Epithelial cell of proximal tubule (primary cell): ENCODE results near the gene EIF2B5. TPM values are rescaled to one million over a fixed set of nuclear protein-coding genes. Genes with fewer than 3 reads are reported as not detected.

Experiments used
- DNase-seq: peaks from one replicate; pipeline ENCODE4 v3.0.0-alpha.2; 2011; ENCODE audit warnings: low read depth
- H3K4me3 ChIP-seq: 2 replicates; pipeline ENCODE4 v1.5.1; 2011; ENCODE audit warnings: low read depth, mild to moderate bottlenecking, low read length
- CTCF ChIP-seq: conservative IDR thresholded peaks from 2 replicates; pipeline ENCODE4 v1.5.1; 2012; ENCODE audit warnings: low read depth, mild to moderate bottlenecking, low read length
- total RNA-seq: library from RNA; depleted of rRNA; stranded (reverse); fragments of >200 nt; gene quantifications from 2 replicates; pipeline ENCODE4 v1.2.3, GENCODE V29; 2015

The EIF2B5 gene
- total RNA-seq, 1 donor from 2014 or later, result 26.3 TPM

GRCh38 chr3:184165543-184165942 lies 30.4 kb downstream of the EIF2B5 start:
- no peak for DNase-seq
- TF ChIP-seq CTCF, result no peak
- H3K4me3 ChIP-seq, result no peak overlapping the region

GRCh38 chr3:184166671-184167070 lies 31.5 kb downstream of the EIF2B5 start:
- no peak for DNase-seq
- H3K4me3 ChIP-seq, result no peak overlapping the region
- no peak for TF ChIP-seq CTCF

- no peak overlapping the region for H3K4me3 ChIP-seq
- no peak for DNase-seq
- no peak for TF ChIP-seq CTCF
Measured at GRCh38 chr3:184167786-184168185, 32.6 kb downstream of the EIF2B5 start.

GRCh38 chr3:184168363-184169120 lies 33.4 kb downstream of the EIF2B5 start:
- H3K4me3 ChIP-seq, result no peak overlapping the region
- DNase-seq, result no peak
- no peak for TF ChIP-seq CTCF

GRCh38 chr3:184169896-184170875 lies 35.0 kb downstream of the EIF2B5 start:
- no peak for TF ChIP-seq CTCF
- no peak overlapping the region for H3K4me3 ChIP-seq
- no peak for DNase-seq

- DNase-seq, result no peak
- no peak overlapping the region for H3K4me3 ChIP-seq
- TF ChIP-seq CTCF, result no peak
Measured at GRCh38 chr3:184171562-184171961, 36.4 kb downstream of the EIF2B5 start.
